ENCODE measurements around the gene ABCC6. TPM values are rescaled to one million over a fixed set of nuclear protein-coding genes. Genes with fewer than 3 reads are reported as not detected.
A peak's percentile ranks its signal among the peaks of the same experiment; 100 is the strongest.

ABCC6 gene
- total and polyA plus RNA-seq, 2 of the 13 experiments (the other 11 are each of a cell fraction or from before 2014, with no cell fraction given), result 82.4 to 105 TPM

- Histone ChIP-seq H2AFZ (ENCODE audit: low read length) (no peak overlapping the region), H3K27ac (ENCODE audit: extremely low read length, insufficient read depth, low read length) (no peak overlapping the region), H3K9me3 (ENCODE audit: low read length) (no peaks in the 10 kb centered on the region), H3K79me2 (ENCODE audit: insufficient read depth, low read length) (no peaks in the 10 kb centered on the region), H3K9ac (ENCODE audit: insufficient read depth, low read depth, low read length) (no peak overlapping the region), H3K4me3 (replicated peaks in 1 of 3; ENCODE audit: insufficient read depth in 1 of 3, low read depth in 2 of 3, low read length in 3 of 3) (no peak overlapping the region), H3K27me3 (ENCODE audit: control insufficient read depth in 1 of 2, insufficient read depth in 2 of 2, low read length in 2 of 2) (no peaks in the 10 kb centered on the region), H4K20me1 (ENCODE audit: insufficient read depth, low read length) (no peaks in the 10 kb centered on the region), H3K4me2 (ENCODE audit: low read depth, low read length) (no peak overlapping the region), H3K4me1 (ENCODE audit: insufficient read depth, low read length) (peaks cover 38% of the 10 kb centered on the region), H3K36me3 (replicated peaks in 1 of 2; ENCODE audit: control insufficient read depth in 1 of 2, insufficient read depth in 2 of 2, low read length in 2 of 2) (peaks cover 12 to 22% of the 10 kb centered on the region in 2 experiments)
- in situ Hi-C loops (cut with HindIII; ENCODE audit: extremely low pct_ligation_motif_present, low pct_unique_long_range_greater_than_20kb) (no loop called here), intact Hi-C loops (cut with micrococcal nuclease; ENCODE audit: unreplicated experiment) (no loop called here)
- POLR2A ChIA-PET, result no interaction called here
- no peak for FAIRE-seq
- CTCF ChIA-PET (ENCODE audit: low intra/inter-chr PET ratio, low total read pairs), result no interaction called here
- no peak for DNase-seq (ENCODE audit: low spot score)
- ATAC-seq, result peak; percentile 5
- TF ChIP-seq ZKSCAN1 (IDR thresholded peaks at IDR 0.05; ENCODE audit: low read length) (peak; percentile 79), PTBP1 (IDR thresholded peaks at IDR 0.05; ENCODE audit: low read depth, low read length, poor library complexity, severe bottlenecking) (no peak), ZNF577 (CRISPR knock-in tag; IDR thresholded peaks at IDR 0.05; ENCODE audit: borderline replicate concordance, low read depth) (no peak), POLR2G (IDR thresholded peaks at IDR 0.05; ENCODE audit: low read depth, low read length) (peak; percentile 45), SCMH1 (CRISPR knock-in tag; IDR thresholded peaks at IDR 0.05; ENCODE audit: borderline replicate concordance) (no peak), CTCF (CRISPR knock-in tag; IDR thresholded peaks at IDR 0.05) (peak; percentile 16; the same call in 1 of the 2 replicates), ZNF18 (CRISPR knock-in tag; IDR thresholded peaks at IDR 0.05; ENCODE audit: insufficient replicate concordance) (no peak), DMAP1 (CRISPR knock-in tag; IDR thresholded peaks at IDR 0.05) (no peak)
- no TSS peak for BruUV-seq (replicated peaks)
- 94% methylated on average over 5 of the region's 5 CpGs for WGBS (ENCODE audit: low lambda C conversion rate)
Observed at GRCh38 chr16:16145286-16145685, 78.0 kb downstream of the ABCC6 start.

Measured in HepG2 (cell line).